ENCODE data around the gene CXCR2.

GRCh38 chr2:218130377-218130776 lies 4.5 kb downstream of the CXCR2 start:
- no peak for TF ChIP-seq CTCF (conservative IDR thresholded peaks at IDR 0.05; ENCODE audit: low read depth in 2 of 2)
- no peak for TF ChIP-seq EZH2 (IDR thresholded peaks at IDR 0.05; ENCODE audit: low read depth, unreplicated experiment)
- no peak for TF ChIP-seq STAT1 (IDR thresholded peaks at IDR 0.05; ENCODE audit: unreplicated experiment)
- no peak for TF ChIP-seq EZH2phosphoT487 (IDR thresholded peaks at IDR 0.05; ENCODE audit: unreplicated experiment)

Data from GM23338 (cell line).